ENCODE measurements around the gene TRIM63.

GRCh38 chr1:26016258-26016952 lies 51.0 kb downstream of the TRIM63 start:
- no peak for TF ChIP-seq CTCF (IDR thresholded peaks at IDR 0.05)
- TF ChIP-seq POLR2A (IDR thresholded peaks at IDR 0.05): no peak
- no peak for TF ChIP-seq EP300 (IDR thresholded peaks at IDR 0.05)
